ENCODE measurements around the gene NFIA. TPM values are rescaled to one million over a fixed set of nuclear protein-coding genes. Genes with fewer than 3 reads are reported as not detected.

The NFIA gene
- polyA plus RNA-seq, 1 donor (not counting 4 experiments of a cell fraction or from before 2014, with no cell fraction given): 14.7 TPM

- H2AFZ ChIP-seq (ENCODE audit: control insufficient read depth, low read length): peak overlapping the region; percentile 90
- H4K20me1 ChIP-seq (ENCODE audit: control insufficient read depth, extremely low read depth, insufficient read depth, low read length): no peaks in the 10 kb centered on the region
- H3K4me2 ChIP-seq (ENCODE audit: control insufficient read depth, extremely low read depth, insufficient read depth, low read depth, low read length): peak overlapping the region; percentile 72
- no peak for DNase-seq (ENCODE audit: low read depth, low spot score)
- no peaks in the 10 kb centered on the region for H3K36me3 ChIP-seq (ENCODE audit: control insufficient read depth in 2 of 2, extremely low read depth in 1 of 2, insufficient read depth in 2 of 2, low read length in 2 of 2)
- no peak overlapping the region for H3K9ac ChIP-seq (ENCODE audit: control insufficient read depth, extremely low read depth, insufficient read depth, low read length)
- no peaks in the 10 kb centered on the region for H3K27me3 ChIP-seq (ENCODE audit: control insufficient read depth, extremely low read depth, insufficient read depth, low read length)
- FAIRE-seq: no peak
- no peaks in the 10 kb centered on the region for H3K9me3 ChIP-seq (ENCODE audit: control insufficient read depth, low read depth, low read length)
- no peaks in the 10 kb centered on the region for H3K79me2 ChIP-seq (ENCODE audit: control insufficient read depth, insufficient read depth, low read length)
- no peaks in the 10 kb centered on the region for H3K4me1 ChIP-seq (ENCODE audit: control insufficient read depth, extremely low read depth, insufficient read depth, low read length)
- H3K27ac ChIP-seq (ENCODE audit: control insufficient read depth, insufficient read depth, low read length): no peak overlapping the region
- dilution Hi-C loops (cut with MboI; ENCODE audit: extremely low pct_ligation_motif_present, low sequenced_read_pairs): no loop called here
- H3K9me1 ChIP-seq (ENCODE audit: control insufficient read depth, extremely low read depth, insufficient read depth, low read length): no peaks in the 10 kb centered on the region
- TF ChIP-seq EZH2 (IDR thresholded peaks at IDR 0.05; ENCODE audit: low read length): no peak
- TF ChIP-seq, protein P1, sequence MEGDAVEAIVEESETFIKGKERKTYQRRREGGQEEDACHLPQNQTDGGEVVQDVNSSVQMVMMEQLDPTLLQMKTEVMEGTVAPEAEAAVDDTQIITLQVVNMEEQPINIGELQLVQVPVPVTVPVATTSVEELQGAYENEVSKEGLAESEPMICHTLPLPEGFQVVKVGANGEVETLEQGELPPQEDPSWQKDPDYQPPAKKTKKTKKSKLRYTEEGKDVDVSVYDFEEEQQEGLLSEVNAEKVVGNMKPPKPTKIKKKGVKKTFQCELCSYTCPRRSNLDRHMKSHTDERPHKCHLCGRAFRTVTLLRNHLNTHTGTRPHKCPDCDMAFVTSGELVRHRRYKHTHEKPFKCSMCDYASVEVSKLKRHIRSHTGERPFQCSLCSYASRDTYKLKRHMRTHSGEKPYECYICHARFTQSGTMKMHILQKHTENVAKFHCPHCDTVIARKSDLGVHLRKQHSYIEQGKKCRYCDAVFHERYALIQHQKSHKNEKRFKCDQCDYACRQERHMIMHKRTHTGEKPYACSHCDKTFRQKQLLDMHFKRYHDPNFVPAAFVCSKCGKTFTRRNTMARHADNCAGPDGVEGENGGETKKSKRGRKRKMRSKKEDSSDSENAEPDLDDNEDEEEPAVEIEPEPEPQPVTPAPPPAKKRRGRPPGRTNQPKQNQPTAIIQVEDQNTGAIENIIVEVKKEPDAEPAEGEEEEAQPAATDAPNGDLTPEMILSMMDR (optimal IDR thresholded peaks at IDR 0.05 in 1 of 3, IDR thresholded peaks at IDR 0.05 in 1 of 3, conservative IDR thresholded peaks at IDR 0.05 in 1 of 3; ENCODE audit: extremely low read depth in 1 of 3, insufficient read depth in 2 of 3, low read length in 3 of 3): no peak
- H3K4me3 ChIP-seq (ENCODE audit: control insufficient read depth in 2 of 3, extremely low read depth in 1 of 3, insufficient read depth in 2 of 3, low read depth in 1 of 3, low read length in 3 of 3): peak overlapping the region; percentile 20 to 58 (median 32)
Observed at GRCh38 chr1:61042466-61043009, 39.8 kb upstream of the NFIA start.

GRCh38 chr1:61043010-61043820 is 39.1 kb upstream of the NFIA start:
- Histone ChIP-seq H3K36me3 (ENCODE audit: control insufficient read depth in 2 of 2, extremely low read depth in 1 of 2, insufficient read depth in 2 of 2, low read length in 2 of 2) (no peaks in the 10 kb centered on the region), H4K20me1 (ENCODE audit: control insufficient read depth, extremely low read depth, insufficient read depth, low read length) (no peaks in the 10 kb centered on the region), H3K79me2 (ENCODE audit: control insufficient read depth, insufficient read depth, low read length) (no peaks in the 10 kb centered on the region), H3K9ac (ENCODE audit: control insufficient read depth, extremely low read depth, insufficient read depth, low read length) (peak overlapping the region; percentile 65), H2AFZ (ENCODE audit: control insufficient read depth, low read length) (peak overlapping the region; percentile 90), H3K9me3 (ENCODE audit: control insufficient read depth, low read depth, low read length) (no peaks in the 10 kb centered on the region), H3K4me3 (ENCODE audit: control insufficient read depth in 2 of 3, extremely low read depth in 1 of 3, insufficient read depth in 2 of 3, low read depth in 1 of 3, low read length in 3 of 3) (peak overlapping the region; percentile 20 to 58 (median 38)), H3K27me3 (ENCODE audit: control insufficient read depth, extremely low read depth, insufficient read depth, low read length) (no peaks in the 10 kb centered on the region), H3K4me1 (ENCODE audit: control insufficient read depth, extremely low read depth, insufficient read depth, low read length) (no peaks in the 10 kb centered on the region), H3K4me2 (ENCODE audit: control insufficient read depth, extremely low read depth, insufficient read depth, low read depth, low read length) (peak overlapping the region; percentile 72), H3K27ac (ENCODE audit: control insufficient read depth, insufficient read depth, low read length) (no peak overlapping the region), H3K9me1 (ENCODE audit: control insufficient read depth, extremely low read depth, insufficient read depth, low read length) (no peaks in the 10 kb centered on the region)
- FAIRE-seq (no peak), DNase-seq (ENCODE audit: low read depth, low spot score) (no peak)
- dilution Hi-C loops (cut with MboI; ENCODE audit: extremely low pct_ligation_motif_present, low sequenced_read_pairs): no loop called here
- no peak for TF ChIP-seq EZH2 (IDR thresholded peaks at IDR 0.05; ENCODE audit: low read length)
- TF ChIP-seq, protein P1 (optimal IDR thresholded peaks at IDR 0.05 in 1 of 3, IDR thresholded peaks at IDR 0.05 in 1 of 3, conservative IDR thresholded peaks at IDR 0.05 in 1 of 3; ENCODE audit: extremely low read depth in 1 of 3, insufficient read depth in 2 of 3, low read length in 3 of 3): peak; percentile 75 to 93 (median 86)
